Liver (tissue), 9 donors: ENCODE data around the gene RCAN3. TPM values are rescaled to one million over a fixed set of nuclear protein-coding genes. Genes with fewer than 3 reads are reported as not detected.

Source experiments
- DNase-seq: peaks from one replicate; pipeline ENCODE4 v3.0.0-alpha.2; 2017; ENCODE audit warnings: low spot score
- H3K27ac ChIP-seq, 2 donors: one replicate each; pipeline ENCODE4 v1.7.0; 2013; ENCODE audit warnings: inconsistent platforms in 2 of 2, low read length in 2 of 2, control low read depth in 1 of 2, low read depth in 1 of 2, mild to moderate bottlenecking in 1 of 2
- H3K27me3 ChIP-seq, 4 donors: one replicate each; pipeline versions ENCODE4 v1.6.1 to v1.7.0; 2013; ENCODE audit warnings: low read length in 3 of 4, inconsistent platforms in 1 of 4, mild to moderate bottlenecking in 1 of 4, moderate library complexity in 1 of 4; ENCODE audit not compliant: control insufficient read depth in 4 of 4, insufficient read depth in 4 of 4
- H3K36me3 ChIP-seq, 4 donors: one replicate each; pipeline versions ENCODE4 v1.6.1 to v1.7.0; 2013; ENCODE audit warnings: low read length in 3 of 4, mild to moderate bottlenecking in 3 of 4, low read depth in 1 of 4, moderate library complexity in 1 of 4; ENCODE audit not compliant: control insufficient read depth in 4 of 4, insufficient read depth in 3 of 4
- H3K4me1 ChIP-seq, 4 donors: one replicate each; pipeline versions ENCODE4 v1.6.1 to v1.7.0; 2013; ENCODE audit warnings: low read length in 3 of 4, mild to moderate bottlenecking in 3 of 4, moderate library complexity in 1 of 4; ENCODE audit not compliant: control insufficient read depth in 4 of 4, insufficient read depth in 4 of 4
- H3K4me3 ChIP-seq, 3 donors: one replicate each; pipeline versions ENCODE4 v1.6.1 to v1.7.0; 2013; ENCODE audit warnings: low read length in 3 of 3, control low read depth in 1 of 3, low read depth in 1 of 3, mild to moderate bottlenecking in 1 of 3
- H3K9ac ChIP-seq, 2 donors: one replicate each; pipeline ENCODE4 v1.7.0; 2013; ENCODE audit warnings: low read length in 2 of 2, mild to moderate bottlenecking in 2 of 2, moderate library complexity in 2 of 2, control low read depth in 1 of 2, low read depth in 1 of 2
- H3K9me3 ChIP-seq, 4 donors: one replicate each; pipeline versions ENCODE4 v1.6.1 to v1.7.0; 2013; ENCODE audit warnings: low read length in 3 of 4; ENCODE audit not compliant: control insufficient read depth in 4 of 4
- CTCF ChIP-seq: fragments of 150-350 bp; IDR thresholded peaks from 2 replicates; pipeline ENCODE4 v1.5.1; 2017; ENCODE audit warnings: improper control_type of control experiment, low read depth, low read length; ENCODE audit not compliant: missing input control
- EGR1 ChIP-seq, 2 donors: IDR thresholded peaks; 2 replicates each; pipeline ENCODE4 v1.6.1; 2016 to 2018; ENCODE audit warnings: antibody characterized with exemption in 2 of 2, low read depth in 2 of 2
- FOXA1 ChIP-seq: IDR thresholded peaks from 2 replicates; pipeline ENCODE4 v1.6.1; 2016; ENCODE audit warnings: antibody characterized with exemption
- FOXA2 ChIP-seq: IDR thresholded peaks from 2 replicates; pipeline ENCODE4 v1.6.1; 2016; ENCODE audit warnings: antibody characterized with exemption
- HNF4G ChIP-seq: IDR thresholded peaks from 2 replicates; pipeline ENCODE4 v1.6.1; 2016; ENCODE audit warnings: antibody characterized with exemption
- JUND ChIP-seq, 2 donors: IDR thresholded peaks; 2 replicates each; pipeline ENCODE4 v1.6.1; 2016; ENCODE audit warnings: antibody characterized with exemption in 2 of 2
- MAX ChIP-seq: IDR thresholded peaks from 2 replicates; pipeline ENCODE4 v1.6.1; 2016; ENCODE audit warnings: antibody characterized with exemption
- NR2F2 ChIP-seq: IDR thresholded peaks from 2 replicates; pipeline ENCODE4 v1.6.1; 2016; ENCODE audit warnings: antibody characterized with exemption
- RAD21 ChIP-seq, 2 donors: IDR thresholded peaks; 2 replicates each; pipeline ENCODE4 v1.6.1; 2016; ENCODE audit warnings: antibody characterized with exemption in 2 of 2, mild to moderate bottlenecking in 2 of 2
- RXRA ChIP-seq, 2 donors: IDR thresholded peaks; 2 replicates each; pipeline ENCODE4 v1.6.1; 2017 to 2018; ENCODE audit warnings: antibody characterized with exemption in 2 of 2, mild to moderate bottlenecking in 1 of 2
- SP1 ChIP-seq: IDR thresholded peaks from 2 replicates; pipeline ENCODE4 v1.6.1; 2018; ENCODE audit warnings: antibody characterized with exemption, mild to moderate bottlenecking
- TAF1 ChIP-seq: conservative IDR thresholded peaks from 2 replicates; pipeline ENCODE4 v1.6.1; 2016; ENCODE audit warnings: antibody characterized with exemption, mild to moderate bottlenecking
- WGBS: extraction: QIAGEN DNeasy Blood & Tissue Kit; methylation state at CpG from one replicate; pipeline ENCODE4 v1.1.7; 2013; 5-methylcytosine and 5-hydroxymethylcytosine counted together
- polyA plus RNA-seq, 2 donors: library from polyadenylated mRNA; stranded (reverse) in 1 of 2; unstranded in 1 of 2; fragments of 200-250 nt in 1 of 2; fragments of >200 nt in 1 of 2; fragmentation: Nextera tagmentation in 1 of 2; extraction: Ambion mirVana in 1 of 2; gene quantifications; one replicate each; pipeline versions ENCODE4 v1.2.1 to v1.2.3, GENCODE V29; 2013 to 2015
- total RNA-seq, 2 donors: library from RNA; depleted of rRNA; stranded (reverse); fragments of >200 nt; gene quantifications; one replicate each; pipeline ENCODE4 v1.2.3, GENCODE V29; 2014
- TF ChIP-seq, protein P1 (sequence below): IDR thresholded peaks from 2 replicates; pipeline ENCODE4 v1.6.1; 2016; ENCODE audit warnings: antibody characterized with exemption, mild to moderate bottlenecking
- TF ChIP-seq, protein P2 (sequence below): IDR thresholded peaks from 2 replicates; pipeline ENCODE4 v1.6.1; 2016; ENCODE audit warnings: antibody characterized with exemption
- donor health status: healthy.
- donor health status: healthy.
- donor health status: healthy.
- donor health status: healthy.
- donor health status: healthy.

The RCAN3 gene
- total and polyA plus RNA-seq, 4 donors: 0.97 to 3.1 (median 1.2) TPM

- TF ChIP-seq RXRA (IDR thresholded peaks at IDR 0.05): no peak
- no peak for TF ChIP-seq MAX
- no peak for TF ChIP-seq SP1
- TF ChIP-seq, protein P1, sequence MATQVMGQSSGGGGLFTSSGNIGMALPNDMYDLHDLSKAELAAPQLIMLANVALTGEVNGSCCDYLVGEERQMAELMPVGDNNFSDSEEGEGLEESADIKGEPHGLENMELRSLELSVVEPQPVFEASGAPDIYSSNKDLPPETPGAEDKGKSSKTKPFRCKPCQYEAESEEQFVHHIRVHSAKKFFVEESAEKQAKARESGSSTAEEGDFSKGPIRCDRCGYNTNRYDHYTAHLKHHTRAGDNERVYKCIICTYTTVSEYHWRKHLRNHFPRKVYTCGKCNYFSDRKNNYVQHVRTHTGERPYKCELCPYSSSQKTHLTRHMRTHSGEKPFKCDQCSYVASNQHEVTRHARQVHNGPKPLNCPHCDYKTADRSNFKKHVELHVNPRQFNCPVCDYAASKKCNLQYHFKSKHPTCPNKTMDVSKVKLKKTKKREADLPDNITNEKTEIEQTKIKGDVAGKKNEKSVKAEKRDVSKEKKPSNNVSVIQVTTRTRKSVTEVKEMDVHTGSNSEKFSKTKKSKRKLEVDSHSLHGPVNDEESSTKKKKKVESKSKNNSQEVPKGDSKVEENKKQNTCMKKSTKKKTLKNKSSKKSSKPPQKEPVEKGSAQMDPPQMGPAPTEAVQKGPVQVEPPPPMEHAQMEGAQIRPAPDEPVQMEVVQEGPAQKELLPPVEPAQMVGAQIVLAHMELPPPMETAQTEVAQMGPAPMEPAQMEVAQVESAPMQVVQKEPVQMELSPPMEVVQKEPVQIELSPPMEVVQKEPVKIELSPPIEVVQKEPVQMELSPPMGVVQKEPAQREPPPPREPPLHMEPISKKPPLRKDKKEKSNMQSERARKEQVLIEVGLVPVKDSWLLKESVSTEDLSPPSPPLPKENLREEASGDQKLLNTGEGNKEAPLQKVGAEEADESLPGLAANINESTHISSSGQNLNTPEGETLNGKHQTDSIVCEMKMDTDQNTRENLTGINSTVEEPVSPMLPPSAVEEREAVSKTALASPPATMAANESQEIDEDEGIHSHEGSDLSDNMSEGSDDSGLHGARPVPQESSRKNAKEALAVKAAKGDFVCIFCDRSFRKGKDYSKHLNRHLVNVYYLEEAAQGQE: no peak
- no peak for TF ChIP-seq JUND (IDR thresholded peaks at IDR 0.05)
- TF ChIP-seq EGR1 (IDR thresholded peaks at IDR 0.05; ENCODE audit: low read depth in 2 of 2): no peak
- TF ChIP-seq CTCF: no peak
- TF ChIP-seq NR2F2: no peak
- no peak for TF ChIP-seq RAD21 (IDR thresholded peaks at IDR 0.05)
- TF ChIP-seq FOXA1: no peak
- no peaks in the 10 kb centered on the region for H3K36me3 ChIP-seq
- DNase-seq: no peak
- 89% methylated on average over 4 of the region's 4 CpGs for WGBS
- no peaks in the 10 kb centered on the region for H3K27me3 ChIP-seq
- H3K9ac ChIP-seq: no peak overlapping the region
- H3K4me1 ChIP-seq: no peaks in the 10 kb centered on the region
- no peak overlapping the region for H3K4me3 ChIP-seq
- no peaks in the 10 kb centered on the region for H3K9me3 ChIP-seq
- no peak overlapping the region for H3K27ac ChIP-seq
These were observed 18.4 kb upstream of the RCAN3 start for GRCh38 chr1:24484199-24484598.

- 84% methylated on average over 7 of the region's 7 CpGs for WGBS
- Histone ChIP-seq H3K27me3 (no peaks in the 10 kb centered on the region), H3K4me1 (peaks cover 0 to 1% (median 0%) of the 10 kb centered on the region in 4 donors), H3K4me3 (no peak overlapping the region), H3K9me3 (no peaks in the 10 kb centered on the region), H3K36me3 (no peaks in the 10 kb centered on the region), H3K9ac (no peak overlapping the region), H3K27ac (no peak overlapping the region)
- DNase-seq: no peak
- TF ChIP-seq MAX (no peak), SP1 (no peak), HNF4G (no peak)
These were observed 16.1 kb upstream of the RCAN3 start for GRCh38 chr1:24486331-24487065.

GRCh38 chr1:24487455-24487854, 15.2 kb upstream of the RCAN3 start:
- peaks cover 0 to 1% (median 0%) of the 10 kb centered on the region in 4 donors for H3K4me1 ChIP-seq
- H3K36me3 ChIP-seq: no peaks in the 10 kb centered on the region
- no peak overlapping the region for H3K27ac ChIP-seq
- 93% methylated on average over 9 of the region's 9 CpGs for WGBS
- no peak for DNase-seq
- H3K9ac ChIP-seq: no peak overlapping the region
- H3K4me3 ChIP-seq: no peak overlapping the region
- no peaks in the 10 kb centered on the region for H3K27me3 ChIP-seq
- H3K9me3 ChIP-seq: no peaks in the 10 kb centered on the region
- TF ChIP-seq NR2F2 (no peak), EGR1 (IDR thresholded peaks at IDR 0.05; ENCODE audit: low read depth in 2 of 2) (no peak), RXRA (IDR thresholded peaks at IDR 0.05) (no peak), MAX (no peak), FOXA2 (no peak), TAF1 (no peak)
- TF ChIP-seq, protein P1: no peak
- TF ChIP-seq, protein P2, sequence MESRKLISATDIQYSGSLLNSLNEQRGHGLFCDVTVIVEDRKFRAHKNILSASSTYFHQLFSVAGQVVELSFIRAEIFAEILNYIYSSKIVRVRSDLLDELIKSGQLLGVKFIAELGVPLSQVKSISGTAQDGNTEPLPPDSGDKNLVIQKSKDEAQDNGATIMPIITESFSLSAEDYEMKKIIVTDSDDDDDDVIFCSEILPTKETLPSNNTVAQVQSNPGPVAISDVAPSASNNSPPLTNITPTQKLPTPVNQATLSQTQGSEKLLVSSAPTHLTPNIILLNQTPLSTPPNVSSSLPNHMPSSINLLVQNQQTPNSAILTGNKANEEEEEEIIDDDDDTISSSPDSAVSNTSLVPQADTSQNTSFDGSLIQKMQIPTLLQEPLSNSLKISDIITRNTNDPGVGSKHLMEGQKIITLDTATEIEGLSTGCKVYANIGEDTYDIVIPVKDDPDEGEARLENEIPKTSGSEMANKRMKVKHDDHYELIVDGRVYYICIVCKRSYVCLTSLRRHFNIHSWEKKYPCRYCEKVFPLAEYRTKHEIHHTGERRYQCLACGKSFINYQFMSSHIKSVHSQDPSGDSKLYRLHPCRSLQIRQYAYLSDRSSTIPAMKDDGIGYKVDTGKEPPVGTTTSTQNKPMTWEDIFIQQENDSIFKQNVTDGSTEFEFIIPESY: no peak
